Thoracic aorta (tissue), 2 donors: ENCODE results near the gene MXD4. TPM values are rescaled to one million over a fixed set of nuclear protein-coding genes. Genes with fewer than 3 reads are reported as not detected.
A peak's percentile ranks its signal among the peaks of the same experiment; 100 is the strongest.

Experiments used
- ATAC-seq: fragments of 150-250 bp; one replicate; pipeline ENCODE4 v1.8.0; 2017; ENCODE audit warnings: low read depth; ENCODE audit not compliant: insufficient number of reproducible peaks, low FRiP score
- DNase-seq: peaks from one replicate; pipeline ENCODE4 v3.0.0-alpha.2; 2020; ENCODE audit warnings: low spot score
- H3K27ac ChIP-seq, 2 donors: fragments of 200-600 bp; sonication (generic); 1 replicate in 1 of 2; 2 replicates in 1 of 2; pipeline ENCODE4 v1.5.1; 2016; ENCODE audit warnings: mild to moderate bottlenecking in 2 of 2, moderate library complexity in 2 of 2
- H3K27me3 ChIP-seq: fragments of 200-600 bp; sonication (generic); replicated peaks from 2 replicates; pipeline ENCODE4 v1.6.0; 2016; ENCODE audit warnings: mild to moderate bottlenecking; ENCODE audit not compliant: insufficient read depth
- H3K36me3 ChIP-seq: fragments of 200-600 bp; sonication (generic); one replicate; pipeline ENCODE4 v1.5.1; 2016
- H3K4me1 ChIP-seq, 2 donors: fragments of 200-600 bp; sonication (generic); 1 replicate in 1 of 2; 2 replicates in 1 of 2; pipeline versions ENCODE4 v1.5.1 to v1.6.0; 2016; ENCODE audit warnings: low read depth in 2 of 2, mild to moderate bottlenecking in 1 of 2; ENCODE audit not compliant: control insufficient read depth in 1 of 2
- H3K4me3 ChIP-seq: fragments of 200-600 bp; sonication (generic); 2 replicates; pipeline ENCODE4 v1.5.1; 2016; ENCODE audit warnings: mild to moderate bottlenecking
- H3K9me3 ChIP-seq: fragments of 200-600 bp; sonication (generic); 2 replicates; pipeline ENCODE4 v1.5.1; 2016
- CTCF ChIP-seq: fragments of 200-600 bp; sonication (generic); IDR thresholded peaks from one replicate; pipeline ENCODE4 v1.5.1; 2019; ENCODE audit warnings: antibody characterized with exemption
- total RNA-seq, 2 donors: library from RNA; depleted of rRNA; stranded (reverse); fragments of >200 nt; gene quantifications; one replicate each; pipeline versions ENCODE4 v1.1.0 to v1.2.3, GENCODE V29; 2016

The MXD4 gene
- total RNA-seq, result 100 to 1,000 TPM in 1 of 2 donors, 10 to 100 TPM in 1; 93.1 to 105 TPM

GRCh38 chr4:2261853-2262144 lies at the start of gene MXD4:
TSS of gene MXD4 (minus strand) at chr4:2262109. CDS start at chr4:2261980, 129 bp downstream.
- Histone ChIP-seq H3K4me1 (peaks cover 31 to 66% of the 10 kb centered on the region in 2 donors), H3K27me3 (no peaks in the 10 kb centered on the region)
- no peak for TF ChIP-seq CTCF

GRCh38 chr4:2306773-2307410 lies 45.0 kb upstream of the MXD4 start:
- ATAC-seq (no peak), DNase-seq (no peak)
- peaks cover 3% of the 10 kb centered on the region for H3K9me3 ChIP-seq
- TF ChIP-seq CTCF, result no peak
- no peaks in the 10 kb centered on the region for H3K36me3 ChIP-seq
- H3K4me3 ChIP-seq, result no peak overlapping the region
- no peaks in the 10 kb centered on the region for H3K4me1 ChIP-seq
- H3K27me3 ChIP-seq, result no peaks in the 10 kb centered on the region
- no peak overlapping the region for H3K27ac ChIP-seq

More at GRCh38 chr4:2261853-2262144, at the start of gene MXD4:
- H3K36me3 ChIP-seq, result no peaks in the 10 kb centered on the region
- DNase-seq (no peak), ATAC-seq (no peak)
- H3K9me3 ChIP-seq, result no peaks in the 10 kb centered on the region
- peak within 1 kb of the TSS; percentile 98 for H3K4me3 ChIP-seq
- H3K27ac ChIP-seq, result peak within 1 kb of the TSS; percentile 91 to 93

- DNase-seq (no peak), ATAC-seq (no peak)
- peaks cover 3% of the 10 kb centered on the region for H3K9me3 ChIP-seq
Observed at GRCh38 chr4:2305766-2306501, 44.0 kb upstream of the MXD4 start.

GRCh38 chr4:2304877-2305561 lies 43.1 kb upstream of the MXD4 start:
- Histone ChIP-seq H3K27me3 (no peaks in the 10 kb centered on the region), H3K4me1 (no peaks in the 10 kb centered on the region), H3K36me3 (no peaks in the 10 kb centered on the region), H3K4me3 (no peak overlapping the region), H3K27ac (no peak overlapping the region), H3K9me3 (peaks cover 3% of the 10 kb centered on the region)
- DNase-seq (no peak), ATAC-seq (no peak)
- no peak for TF ChIP-seq CTCF

More at GRCh38 chr4:2305766-2306501, 44.0 kb upstream of the MXD4 start:
- Histone ChIP-seq H3K27me3 (no peaks in the 10 kb centered on the region), H3K4me3 (no peak overlapping the region), H3K36me3 (no peaks in the 10 kb centered on the region), H3K27ac (no peak overlapping the region), H3K4me1 (no peaks in the 10 kb centered on the region)
- TF ChIP-seq CTCF, result no peak

GRCh38 chr4:2304321-2304876 lies 42.5 kb upstream of the MXD4 start:
- no peak overlapping the region for H3K27ac ChIP-seq
- peaks cover 3% of the 10 kb centered on the region for H3K9me3 ChIP-seq
- H3K36me3 ChIP-seq, result no peaks in the 10 kb centered on the region
- DNase-seq, result no peak
- no peaks in the 10 kb centered on the region for H3K4me1 ChIP-seq
- H3K4me3 ChIP-seq, result no peak overlapping the region
- H3K27me3 ChIP-seq, result no peaks in the 10 kb centered on the region
- ATAC-seq, result no peak
- TF ChIP-seq CTCF, result no peak
